Omental fat pad (tissue), 4 donors: ENCODE measurements around the gene TMEM201. TPM values are rescaled to one million over a fixed set of nuclear protein-coding genes. Genes with fewer than 3 reads are reported as not detected.
"Not testable (repeated sequence)": the region's sequence is repeated elsewhere in the genome, so short reads cannot be mapped to it uniquely, and the experiment has no call there.

ENCODE experiments used
- ATAC-seq: fragments of 150-250 bp; one replicate; pipeline ENCODE4 v1.9.1; 2016; ENCODE audit warnings: mild to moderate bottlenecking, moderate library complexity; ENCODE audit not compliant: low FRiP score
- DNase-seq: peaks from one replicate; pipeline ENCODE4 v3.0.0-alpha.2; 2019; ENCODE audit warnings: low spot score
- total RNA-seq, 4 donors: library from RNA; depleted of rRNA; stranded (reverse); fragments of >200 nt; gene quantifications; one replicate each; pipeline ENCODE4 v1.1.0, GENCODE V29; 2016
- TF ChIP-seq, protein P1 (sequence below), 3 donors: fragments of 450-650 bp; IDR thresholded peaks; one replicate each; pipeline ENCODE4 v1.5.1; 2016 to 2017; ENCODE audit warnings: antibody characterized with exemption in 3 of 3, mild to moderate bottlenecking in 3 of 3, moderate library complexity in 2 of 3

Gene TMEM201
- total RNA-seq, 4 donors from 2014 or later, result 4.5 to 13.1 (median 6.8) TPM

DNA sequence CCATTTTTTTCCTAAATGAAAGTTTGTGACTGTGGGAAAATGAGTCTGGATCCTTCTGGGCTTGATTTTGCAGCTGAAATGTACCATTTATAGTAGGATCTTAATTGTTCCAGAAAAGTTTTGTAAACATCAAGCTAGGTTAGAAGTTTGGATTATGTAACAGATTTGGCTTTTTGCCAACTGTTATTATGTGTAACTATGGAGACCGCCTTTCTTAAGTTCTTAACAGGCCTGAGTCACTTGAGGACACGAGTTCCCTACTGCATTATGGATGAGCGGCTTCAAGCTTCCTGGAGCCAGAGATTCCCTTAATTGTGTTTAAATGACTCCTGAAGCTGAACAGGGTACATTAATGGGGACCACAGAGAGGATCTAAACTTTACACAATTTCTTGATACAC, 27.3 kb upstream of the TMEM201 start:
- no peak for DNase-seq

DNA sequence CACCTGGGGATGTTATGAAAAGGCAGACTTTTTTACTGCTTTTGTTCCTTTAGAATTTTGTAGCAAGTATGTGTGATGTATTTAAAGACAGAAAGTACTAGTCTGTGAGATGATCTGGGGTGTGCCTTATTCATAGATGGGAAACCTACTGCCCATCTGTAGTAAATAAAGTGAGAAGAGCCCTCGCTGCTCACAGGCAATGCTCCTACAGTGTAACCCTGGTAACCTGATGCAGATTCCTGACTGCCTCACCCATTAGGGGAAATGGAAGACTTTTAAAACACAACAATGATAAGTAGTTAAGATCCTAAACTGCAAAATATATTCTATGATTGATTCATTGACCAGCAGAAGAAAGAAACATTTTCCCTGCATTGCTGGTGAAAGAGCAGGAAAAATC, 19.4 kb upstream of the TMEM201 start:
- TF ChIP-seq, protein P1, sequence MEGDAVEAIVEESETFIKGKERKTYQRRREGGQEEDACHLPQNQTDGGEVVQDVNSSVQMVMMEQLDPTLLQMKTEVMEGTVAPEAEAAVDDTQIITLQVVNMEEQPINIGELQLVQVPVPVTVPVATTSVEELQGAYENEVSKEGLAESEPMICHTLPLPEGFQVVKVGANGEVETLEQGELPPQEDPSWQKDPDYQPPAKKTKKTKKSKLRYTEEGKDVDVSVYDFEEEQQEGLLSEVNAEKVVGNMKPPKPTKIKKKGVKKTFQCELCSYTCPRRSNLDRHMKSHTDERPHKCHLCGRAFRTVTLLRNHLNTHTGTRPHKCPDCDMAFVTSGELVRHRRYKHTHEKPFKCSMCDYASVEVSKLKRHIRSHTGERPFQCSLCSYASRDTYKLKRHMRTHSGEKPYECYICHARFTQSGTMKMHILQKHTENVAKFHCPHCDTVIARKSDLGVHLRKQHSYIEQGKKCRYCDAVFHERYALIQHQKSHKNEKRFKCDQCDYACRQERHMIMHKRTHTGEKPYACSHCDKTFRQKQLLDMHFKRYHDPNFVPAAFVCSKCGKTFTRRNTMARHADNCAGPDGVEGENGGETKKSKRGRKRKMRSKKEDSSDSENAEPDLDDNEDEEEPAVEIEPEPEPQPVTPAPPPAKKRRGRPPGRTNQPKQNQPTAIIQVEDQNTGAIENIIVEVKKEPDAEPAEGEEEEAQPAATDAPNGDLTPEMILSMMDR (IDR thresholded peaks at IDR 0.05), result no peak
- DNase-seq (no peak), ATAC-seq (no peak)

More for the DNA sequence above, 27.3 kb upstream of the TMEM201 start:
- TF ChIP-seq, protein P1 (IDR thresholded peaks at IDR 0.05), result no peak
- ATAC-seq, result peak; percentile 75

DNA sequence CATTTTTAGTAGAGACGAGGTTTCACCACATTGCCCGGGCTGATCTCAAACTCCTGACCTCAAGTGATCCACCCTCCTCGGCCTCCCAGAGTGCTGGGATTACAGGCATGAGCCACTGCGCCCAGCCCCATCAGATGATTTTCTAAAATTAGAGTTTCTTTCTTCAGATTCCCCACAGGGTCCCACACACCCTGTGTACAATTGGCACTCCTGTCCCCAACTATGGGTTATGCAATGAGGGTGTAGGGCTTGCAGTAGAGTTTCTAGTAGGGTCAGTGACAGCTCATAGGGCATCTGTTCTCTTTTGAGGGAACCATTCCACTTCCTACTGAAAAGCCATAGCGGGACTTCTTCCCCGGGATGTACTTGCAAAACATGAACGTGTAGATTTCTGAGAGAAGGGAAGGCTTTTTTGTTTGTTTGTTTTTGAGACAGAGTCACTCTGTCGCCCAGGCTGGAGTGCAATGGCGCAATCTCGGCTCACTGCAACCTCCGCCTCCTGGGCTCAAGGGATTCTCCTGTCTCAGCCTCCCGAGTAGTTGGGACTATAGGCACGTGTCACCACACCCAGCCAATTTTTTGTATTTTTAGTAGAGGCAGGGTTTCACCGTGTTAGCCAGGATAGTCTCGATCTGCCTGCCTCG, 17.7 kb upstream of the TMEM201 start:
- DNase-seq, ATAC-seq: not testable (repeated sequence)

DNA sequence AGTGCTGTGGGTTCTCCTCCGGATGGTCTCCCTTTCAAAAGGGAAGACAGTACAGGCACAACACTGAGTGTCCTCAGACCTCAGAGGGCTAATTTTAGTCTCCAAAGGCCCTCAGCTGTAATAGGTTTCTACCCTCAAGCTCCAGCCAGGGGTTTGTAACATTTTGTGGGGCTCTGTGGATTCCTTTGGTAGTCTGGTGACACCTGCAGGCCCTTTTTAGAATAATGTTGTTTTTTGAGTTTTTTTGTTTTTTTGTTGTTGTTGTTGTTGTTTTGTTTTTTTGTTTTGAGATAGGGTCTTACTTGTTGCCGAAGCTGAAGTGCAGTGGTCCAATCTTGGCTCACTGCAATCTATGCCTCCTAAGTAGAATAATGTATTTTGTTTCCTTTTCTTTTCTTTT, 15.0 kb upstream of the TMEM201 start:
- no peak for ATAC-seq
- TF ChIP-seq, protein P1 (IDR thresholded peaks at IDR 0.05), result no peak

DNA sequence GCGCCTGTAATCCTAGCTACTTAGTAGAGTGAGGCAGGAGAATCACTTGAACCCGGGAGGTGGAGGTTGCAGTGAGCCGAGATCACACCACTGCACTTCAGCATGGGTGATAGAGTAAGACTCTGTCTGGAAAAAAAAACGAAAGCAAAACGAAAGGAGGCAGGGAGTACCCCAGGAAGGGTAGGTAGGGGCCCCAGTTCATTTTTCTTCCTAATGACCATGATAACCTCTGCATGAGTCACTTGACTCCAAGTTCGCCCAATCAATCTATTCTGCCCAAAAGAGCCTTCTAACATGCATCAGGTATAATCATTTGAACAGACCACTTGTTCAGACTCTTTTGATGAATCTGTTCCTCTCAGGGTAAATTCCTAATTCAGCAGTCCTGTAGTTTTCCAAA, 13.2 kb upstream of the TMEM201 start:
- TF ChIP-seq, protein P1 (IDR thresholded peaks at IDR 0.05), result no peak

More for the DNA sequence above, 15.0 kb upstream of the TMEM201 start:
- no peak for DNase-seq

DNA sequence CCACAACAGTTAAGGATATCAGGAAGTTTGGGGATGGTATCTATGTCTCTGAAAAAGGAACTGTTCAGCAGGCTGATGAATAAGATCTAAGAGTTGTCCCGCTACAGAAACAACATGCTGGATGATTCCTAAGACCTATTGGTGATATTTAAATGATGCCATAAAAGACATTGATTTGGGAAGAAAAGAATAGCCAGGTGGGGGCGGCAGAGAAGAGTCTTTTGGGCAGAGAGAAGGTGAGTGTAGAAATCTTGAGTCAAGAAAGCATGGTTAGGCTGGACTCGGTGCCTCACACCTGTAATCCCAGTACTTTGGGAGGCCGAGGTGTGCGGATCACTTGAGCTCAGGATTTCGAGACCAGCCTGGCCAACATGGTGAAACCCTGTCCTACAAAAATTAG, 11.8 kb upstream of the TMEM201 start:
- TF ChIP-seq, protein P1 (IDR thresholded peaks at IDR 0.05), result no peak
- ATAC-seq, result no peak
- DNase-seq, result no peak

More for the DNA sequence above, 13.2 kb upstream of the TMEM201 start:
- ATAC-seq (no peak), DNase-seq (no peak)

DNA sequence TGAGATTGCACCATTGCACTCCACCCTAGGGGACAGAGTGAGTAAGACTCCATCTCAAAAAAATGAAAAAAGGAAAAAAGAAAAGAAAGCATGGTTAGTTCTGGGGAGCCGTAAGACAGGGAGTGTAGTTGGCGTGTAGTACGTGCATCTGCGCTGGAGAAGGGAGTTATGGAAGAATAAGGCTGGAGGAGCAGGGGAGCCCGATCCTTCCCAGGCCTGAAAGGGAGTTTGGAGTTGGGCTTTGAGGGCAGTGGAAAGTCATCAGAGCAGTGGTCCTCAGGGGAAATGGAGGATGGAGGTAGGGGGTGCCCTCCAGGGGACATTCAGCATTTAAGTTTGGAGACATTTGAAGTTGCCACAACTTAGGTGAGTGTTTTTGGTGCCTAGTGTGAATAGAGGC, 11.3 kb upstream of the TMEM201 start:
- no peak for ATAC-seq
- TF ChIP-seq, protein P1 (IDR thresholded peaks at IDR 0.05), result no peak
- DNase-seq, result no peak
